HepG2 (cell line): ENCODE results near the gene RXYLT1. TPM values are rescaled to one million over a fixed set of nuclear protein-coding genes. Genes with fewer than 3 reads are reported as not detected.

Experiments used
- ATAC-seq: fragments of 200-7000 bp; cut with Tn5 transposase; 3 replicates; pipeline ENCODE4 v1.9.1; 2020; ENCODE audit warnings: mild to moderate bottlenecking, moderate library complexity
- BruUV-seq: library from RNA; stranded (reverse); fragments of 400-500 nt; replicated peaks from 2 replicates; lab custom pipeline; 2021; lab: Mats Ljungman, UMichigan
- CTCF ChIA-PET: fragments of 300-600 bp; formaldehyde crosslinking; extraction: SDS; loops from one replicate; lab custom pipeline; 2021; ENCODE audit warnings: low total read pairs, inconsistent platforms, low intra/inter-chr PET ratio; lab: Yijun Ruan, JAX
- POLR2A ChIA-PET: fragments of 350-600 bp; sonication (Branson Sonifier 250); formaldehyde crosslinking; loops from one replicate; lab custom pipeline; 2020; ENCODE audit warnings: antibody characterized with exemption, inconsistent platforms; lab: Yijun Ruan, JAX
- DNase-seq: peaks from one replicate; pipeline ENCODE4 v3.0.0-alpha.2; 2015; ENCODE audit warnings: low spot score
- FAIRE-seq: peaks from 3 replicates; lab custom pipeline; 2011; peaks lifted over from hg19 to GRCh38; lab: Jason Lieb, UNC
- H2AFZ ChIP-seq: one replicate; pipeline ENCODE4 v1.6.1; 2011; ENCODE audit warnings: low read length, inconsistent platforms
- H3K27ac ChIP-seq: fragments of 300-600 bp; 3 replicates; pipeline ENCODE4 v1.8.0; 2011; ENCODE audit warnings: mixed run types, mild to moderate bottlenecking, mixed read lengths, low read length, inconsistent platforms; ENCODE audit not compliant: insufficient read depth; ENCODE audit errors: extremely low read length
- H3K27me3 ChIP-seq, 2 experiments: fragments of 200-600 bp in 1 of 2; 2 replicates in 1 of 2; 3 replicates in 1 of 2; pipeline versions ENCODE4 v1.6.0 to v1.8.0; 2011; ENCODE audit warnings: low read length in 2 of 2, mild to moderate bottlenecking in 2 of 2, moderate library complexity in 2 of 2, inconsistent platforms in 1 of 2; ENCODE audit not compliant: insufficient read depth in 2 of 2, control insufficient read depth in 1 of 2
- H3K36me3 ChIP-seq, 2 experiments: fragments of 200-600 bp in 1 of 2; replicated peaks in 1 of 2; 2 replicates in 1 of 2; 3 replicates in 1 of 2; pipeline versions ENCODE4 v1.5.1 to v1.8.0; 2011; ENCODE audit warnings: low read length in 2 of 2, inconsistent platforms in 1 of 2; ENCODE audit not compliant: insufficient read depth in 2 of 2, control insufficient read depth in 1 of 2
- H3K4me1 ChIP-seq: 2 replicates; pipeline ENCODE4 v1.5.1; 2012; ENCODE audit warnings: low read length, inconsistent platforms; ENCODE audit not compliant: insufficient read depth
- H3K4me2 ChIP-seq: 2 replicates; pipeline ENCODE4 v1.6.0; 2011; ENCODE audit warnings: low read depth, low read length, inconsistent platforms
- H3K4me3 ChIP-seq, 3 experiments: fragments of 200-600 bp in 1 of 3; sonication (generic), shearing (Covaris generic) in 1 of 3; replicated peaks in 1 of 3; 2 replicates each; pipeline ENCODE4 v1.5.1; 2011 to 2016; ENCODE audit warnings: low read length in 3 of 3, inconsistent platforms in 2 of 3, low read depth in 2 of 3, mild to moderate bottlenecking in 2 of 3, control low read depth in 1 of 3, mixed read lengths in 1 of 3; ENCODE audit not compliant: insufficient read depth in 1 of 3
- H3K79me2 ChIP-seq: one replicate; pipeline ENCODE4 v1.6.1; 2011; ENCODE audit warnings: low read length, inconsistent platforms; ENCODE audit not compliant: insufficient read depth
- H3K9ac ChIP-seq: 2 replicates; pipeline ENCODE4 v1.6.0; 2011; ENCODE audit warnings: mild to moderate bottlenecking, low read depth, low read length, inconsistent platforms; ENCODE audit not compliant: insufficient read depth
- H3K9me3 ChIP-seq: 2 replicates; pipeline ENCODE4 v1.5.1; 2012; ENCODE audit warnings: mild to moderate bottlenecking, low read length
- H4K20me1 ChIP-seq: 2 replicates; pipeline ENCODE4 v1.6.0; 2011; ENCODE audit warnings: inconsistent platforms, mild to moderate bottlenecking, low read length, moderate library complexity; ENCODE audit not compliant: insufficient read depth
- ERF ChIP-seq: IDR thresholded peaks from 2 replicates; pipeline ENCODE4 v1.6.1; 2018; ENCODE audit warnings: missing biosample characterization, missing genetic modification reagents
- HNRNPK ChIP-seq: fragments of 200-400 bp; formaldehyde crosslinking; IDR thresholded peaks from 2 replicates; pipeline ENCODE4 v1.6.1; 2018; ENCODE audit warnings: low read length, low read depth, moderate library complexity, mild to moderate bottlenecking; ENCODE audit not compliant: poor library complexity, severe bottlenecking
- ZNF562 ChIP-seq: sonication (generic); formaldehyde crosslinking; IDR thresholded peaks from 2 replicates; pipeline ENCODE4 v1.8.0; 2022; ENCODE audit warnings: missing genetic modification reagents, borderline replicate concordance
- WGBS: methylation state at CpG from one replicate; pipeline ENCODE4 v1.1.6; 2017; ENCODE audit warnings: low lambda C conversion rate; 5-methylcytosine and 5-hydroxymethylcytosine counted together
- in situ Hi-C: cut with HindIII; loops from 2 replicates; pipeline ENCODE4 v1.10.0; 2017; ENCODE audit warnings: low pct_unique_long_range_greater_than_20kb; ENCODE audit not compliant: extremely low pct_ligation_motif_present
- intact Hi-C: fragments of 100-400 bp; cut with micrococcal nuclease; formaldehyde crosslinking; loops from one replicate; pipeline ENCODE4 v1.10.0; 2022; ENCODE audit not compliant: unreplicated experiment
- polyA plus RNA-seq, 8 experiments: library from polyadenylated mRNA; depleted of rRNA in 3 of 8; stranded (reverse) in 7 of 8; unstranded in 1 of 8; fragments of >200 nt; fragmentation: Illumina TruSeq in 4 of 8; extraction: Trizol in 4 of 8; gene quantifications; 2 replicates each; pipeline versions ENCODE4 v1.2.1 to v1.2.3, GENCODE V29; 2011 to 2016; ENCODE audit warnings: low read depth in 4 of 8, missing spikeins in 1 of 8, mixed read lengths in 1 of 8; ENCODE audit not compliant: insufficient read depth in 1 of 8
- total RNA-seq, 5 experiments: library from RNA; depleted of rRNA; stranded (reverse); fragments of >200 nt; fragmentation: Illumina TruSeq; extraction: Trizol; gene quantifications; 2 replicates each; pipeline ENCODE4 v1.2.3, GENCODE V29; 2016; ENCODE audit warnings: low read depth in 1 of 5
- TF ChIP-seq, protein P1 (sequence below): sonication (generic); formaldehyde crosslinking; conservative IDR thresholded peaks from 2 replicates; pipeline ENCODE4 v1.4.0; 2020; ENCODE audit warnings: missing genetic modification reagents

Gene RXYLT1
- total and polyA plus RNA-seq, 2 of the 13 experiments (the other 11 are each of a cell fraction or from before 2014, with no cell fraction given) = 8.3 to 15.5 TPM

DNA sequence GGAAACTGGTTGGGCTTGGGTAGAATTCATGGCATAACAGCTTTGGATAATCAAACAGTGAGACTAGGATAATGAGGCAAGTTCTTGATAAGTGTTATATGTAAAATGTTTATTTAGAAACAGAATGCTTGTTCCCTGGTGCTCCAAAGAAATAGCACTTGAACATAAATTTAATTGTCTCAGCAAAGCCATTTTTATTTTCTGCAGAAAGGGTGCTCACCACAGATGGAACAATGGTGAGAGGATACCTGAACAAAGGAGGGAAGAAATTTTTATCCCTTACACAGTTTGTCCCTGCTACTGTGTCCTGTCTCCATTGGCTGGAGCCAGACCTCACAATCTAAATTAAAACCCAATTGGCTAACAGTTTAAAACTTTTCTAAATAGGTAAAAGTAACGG is 9.3 kb upstream of the RXYLT1 start:
- Histone ChIP-seq H3K4me2 (peak overlapping the region; percentile 18; the same call in 1 of the 2 replicates), H3K27me3 (no peaks in the 10 kb centered on the region), H4K20me1 (no peaks in the 10 kb centered on the region), H3K9ac (no peak overlapping the region), H2AFZ (no peak overlapping the region), H3K79me2 (no peaks in the 10 kb centered on the region), H3K9me3 (no peaks in the 10 kb centered on the region), H3K4me1 (no peaks in the 10 kb centered on the region), H3K4me3 (no peak overlapping the region), H3K36me3 (no peaks in the 10 kb centered on the region), H3K27ac (no peak overlapping the region)
- DNase-seq = no peak
- peak; percentile 52; the same call in 1 of the 2 replicates for TF ChIP-seq ZNF562 (CRISPR knock-in tag)
- TF ChIP-seq, protein P1, sequence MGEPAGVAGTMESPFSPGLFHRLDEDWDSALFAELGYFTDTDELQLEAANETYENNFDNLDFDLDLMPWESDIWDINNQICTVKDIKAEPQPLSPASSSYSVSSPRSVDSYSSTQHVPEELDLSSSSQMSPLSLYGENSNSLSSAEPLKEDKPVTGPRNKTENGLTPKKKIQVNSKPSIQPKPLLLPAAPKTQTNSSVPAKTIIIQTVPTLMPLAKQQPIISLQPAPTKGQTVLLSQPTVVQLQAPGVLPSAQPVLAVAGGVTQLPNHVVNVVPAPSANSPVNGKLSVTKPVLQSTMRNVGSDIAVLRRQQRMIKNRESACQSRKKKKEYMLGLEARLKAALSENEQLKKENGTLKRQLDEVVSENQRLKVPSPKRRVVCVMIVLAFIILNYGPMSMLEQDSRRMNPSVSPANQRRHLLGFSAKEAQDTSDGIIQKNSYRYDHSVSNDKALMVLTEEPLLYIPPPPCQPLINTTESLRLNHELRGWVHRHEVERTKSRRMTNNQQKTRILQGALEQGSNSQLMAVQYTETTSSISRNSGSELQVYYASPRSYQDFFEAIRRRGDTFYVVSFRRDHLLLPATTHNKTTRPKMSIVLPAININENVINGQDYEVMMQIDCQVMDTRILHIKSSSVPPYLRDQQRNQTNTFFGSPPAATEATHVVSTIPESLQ (CRISPR knock-in tag) = no peak
- in situ Hi-C loops = no loop called here
- intact Hi-C loops = no loop called here
- WGBS = 0% methylated on average over 1 of the region's 1 CpG
- ChIA-PET CTCF (no interaction called here), POLR2A (no interaction called here)
- no peak for FAIRE-seq
- no TSS peak for BruUV-seq
- no peak for ATAC-seq

DNA sequence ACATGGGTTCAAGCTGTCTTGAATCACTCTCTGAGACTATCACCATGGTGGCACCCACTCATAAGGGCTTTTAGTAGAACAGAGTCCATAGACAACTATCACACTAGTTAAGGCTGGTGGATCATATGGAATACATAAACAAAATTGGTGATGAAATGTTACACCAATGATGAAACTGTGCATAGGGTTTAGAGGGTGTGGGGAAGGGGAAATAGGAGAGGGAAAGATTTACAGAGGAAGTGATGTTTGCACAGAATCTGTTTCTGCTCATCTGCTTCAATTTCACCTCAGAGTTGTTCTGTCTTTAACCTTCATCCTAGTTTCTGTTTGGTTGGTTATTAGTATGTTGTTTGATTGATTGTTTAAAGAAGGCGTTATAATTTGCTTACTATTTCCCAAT is 2.4 kb upstream of the RXYLT1 start:
- DNase-seq (no peak), FAIRE-seq (no peak), ATAC-seq (no peak)
- Histone ChIP-seq H3K9me3 (no peaks in the 10 kb centered on the region), H3K4me2 (no peak overlapping the region), H3K36me3 (no peaks in the 10 kb centered on the region), H3K27me3 (no peaks in the 10 kb centered on the region), H3K9ac (no peak overlapping the region), H4K20me1 (no peaks in the 10 kb centered on the region), H3K4me3 (no peak overlapping the region), H2AFZ (no peak overlapping the region), H3K79me2 (peaks cover 4% of the 10 kb centered on the region), H3K27ac (no peak overlapping the region), H3K4me1 (peaks cover 23% of the 10 kb centered on the region)
- CTCF ChIA-PET = no interaction called here
- 44% methylated on average over 1 of the region's 1 CpG for WGBS
- no TSS peak for BruUV-seq
- intact Hi-C loops (no loop called here), in situ Hi-C loops (no loop called here)
- POLR2A ChIA-PET = no interaction called here
- TF ChIP-seq ERF (no peak), HNRNPK (peak; percentile 10)
